Stimulated activated naive CD4-positive, alpha-beta T cell treated with Interleukin-2 at 50 U/mL for 16 hours (primary cell): Measurements from ENCODE around the gene ATXN1.
A peak's percentile ranks its signal among the peaks of the same experiment; 100 is the strongest.

Experiments
- DNase-seq: peaks from one replicate; lab custom pipeline; 2025; lab: John Stamatoyannopoulos, UW

Gene ATXN1

DNA sequence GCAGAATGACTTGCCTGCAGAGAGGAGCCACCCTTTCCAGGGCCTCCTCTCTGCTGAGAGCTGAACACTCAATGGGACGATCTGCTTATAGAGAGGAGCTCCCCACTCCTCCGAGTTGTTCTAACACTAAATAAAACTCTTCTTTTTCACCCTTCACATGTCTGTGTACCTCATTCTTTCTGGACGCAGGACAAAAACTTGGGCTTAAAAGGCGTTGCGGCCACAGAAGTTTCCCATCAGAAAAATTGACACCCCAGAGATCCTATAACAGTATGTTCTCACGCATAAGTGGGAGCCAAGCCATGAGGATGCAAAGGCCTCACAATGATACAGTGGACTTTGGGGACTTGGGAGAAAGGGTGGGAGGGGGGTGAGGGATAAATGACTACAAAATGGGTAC is 401.7 kb downstream of the ATXN1 start:
- no peak for DNase-seq

DNA sequence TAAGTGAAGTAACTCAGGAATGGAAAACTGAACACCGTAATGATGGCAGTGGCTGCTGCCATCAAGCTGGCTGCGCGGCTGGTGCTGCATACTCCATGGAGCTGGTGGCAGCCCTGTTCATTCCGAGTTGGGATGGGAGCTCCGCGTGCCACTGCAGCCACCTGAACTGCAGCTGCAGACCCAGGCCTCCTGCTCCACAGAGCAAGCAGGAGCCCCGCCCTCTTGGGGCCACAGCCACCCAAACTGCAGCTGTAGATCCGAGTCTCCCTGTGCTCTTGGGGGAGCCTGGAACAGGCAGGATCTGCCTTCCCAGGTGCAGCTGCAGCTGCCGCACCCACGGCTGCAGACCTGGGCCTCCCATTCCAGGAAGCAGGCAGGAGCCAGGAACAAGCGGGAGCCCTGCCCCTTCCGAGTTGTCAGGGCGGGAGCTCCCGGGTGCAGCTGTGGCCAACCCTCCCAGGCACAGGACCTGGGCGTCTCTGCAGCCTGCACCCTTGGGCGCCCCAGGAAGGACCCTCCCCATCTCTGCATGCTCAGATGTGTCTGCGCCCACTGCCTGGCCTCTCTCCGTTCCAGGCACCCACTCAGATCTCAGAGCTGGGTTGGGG is 402.6 kb downstream of the ATXN1 start:
- no peak for DNase-seq

DNA sequence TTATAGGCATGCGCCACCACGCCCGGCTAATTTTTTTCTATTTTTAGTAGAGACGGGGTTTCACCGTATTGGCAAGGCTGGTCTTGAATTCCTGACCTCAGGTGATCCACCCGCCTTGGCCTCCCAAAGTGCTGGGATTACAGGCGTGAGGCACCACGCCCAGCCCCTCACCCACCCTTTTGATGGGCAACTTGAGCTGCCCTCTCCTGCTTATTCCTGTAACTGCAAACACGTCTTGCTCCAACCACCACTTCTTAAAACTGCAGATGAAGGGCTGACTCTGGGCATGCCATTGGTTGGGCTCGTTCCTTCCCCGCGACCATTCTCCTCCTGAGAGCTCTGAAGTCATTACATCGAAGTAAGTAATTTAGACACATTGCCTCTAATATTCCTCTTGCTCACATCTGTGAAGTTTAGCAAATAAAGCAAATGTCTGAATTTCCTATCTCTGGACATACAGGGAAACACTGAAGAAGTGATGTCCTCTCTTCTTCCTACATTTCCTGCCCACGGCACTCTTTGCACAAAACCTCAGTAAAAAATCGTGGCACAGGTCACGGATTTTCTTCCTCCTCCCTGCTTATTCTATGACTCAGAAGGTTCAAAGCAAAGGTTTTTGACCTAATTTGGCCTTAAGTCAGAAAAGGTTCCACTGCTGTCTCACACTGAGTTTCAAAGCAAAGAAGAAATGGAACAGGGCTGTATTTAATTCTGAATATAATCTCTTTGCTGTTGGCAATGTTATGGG is 405.4 kb downstream of the ATXN1 start:
- DNase-seq = no peak

DNA sequence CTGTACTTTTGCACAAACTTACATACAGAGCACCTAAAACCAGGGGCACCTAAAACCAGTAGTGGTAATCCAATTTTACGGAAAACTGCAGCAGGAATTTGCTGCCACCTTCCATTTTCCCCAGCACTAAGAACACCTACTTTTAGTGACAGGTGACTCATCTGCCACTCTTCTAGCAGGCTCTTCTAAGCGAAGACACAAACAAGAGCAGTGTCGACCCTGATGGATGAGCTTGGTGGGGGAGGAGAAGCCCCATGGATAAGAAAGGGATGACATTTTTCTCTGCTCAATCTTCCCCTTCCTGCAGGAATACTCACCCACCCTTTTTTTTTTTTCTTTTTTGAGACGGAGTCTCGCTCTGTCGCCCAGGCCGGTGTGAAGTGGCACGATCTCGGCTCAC is 406.0 kb downstream of the ATXN1 start:
- DNase-seq = no peak

DNA sequence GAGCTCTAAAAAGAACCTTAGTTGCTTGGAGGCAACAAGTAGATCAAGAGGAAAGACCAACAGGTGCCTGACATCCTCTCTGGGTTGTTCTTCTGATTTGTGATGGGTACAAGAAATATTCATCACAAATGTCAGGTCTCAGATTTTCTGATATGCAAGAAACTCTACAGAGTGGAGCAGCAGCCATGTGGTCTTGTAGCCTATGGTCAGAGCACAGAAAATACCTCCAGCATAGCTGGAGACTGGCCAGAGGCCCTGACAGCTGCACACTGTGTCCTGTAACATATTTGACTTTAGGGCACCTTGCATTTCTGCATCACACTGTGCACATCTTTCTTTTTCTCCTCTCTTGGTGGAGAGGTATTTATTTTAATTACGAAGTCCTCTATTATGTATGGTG is 406.6 kb downstream of the ATXN1 start:
- DNase-seq = no peak

DNA sequence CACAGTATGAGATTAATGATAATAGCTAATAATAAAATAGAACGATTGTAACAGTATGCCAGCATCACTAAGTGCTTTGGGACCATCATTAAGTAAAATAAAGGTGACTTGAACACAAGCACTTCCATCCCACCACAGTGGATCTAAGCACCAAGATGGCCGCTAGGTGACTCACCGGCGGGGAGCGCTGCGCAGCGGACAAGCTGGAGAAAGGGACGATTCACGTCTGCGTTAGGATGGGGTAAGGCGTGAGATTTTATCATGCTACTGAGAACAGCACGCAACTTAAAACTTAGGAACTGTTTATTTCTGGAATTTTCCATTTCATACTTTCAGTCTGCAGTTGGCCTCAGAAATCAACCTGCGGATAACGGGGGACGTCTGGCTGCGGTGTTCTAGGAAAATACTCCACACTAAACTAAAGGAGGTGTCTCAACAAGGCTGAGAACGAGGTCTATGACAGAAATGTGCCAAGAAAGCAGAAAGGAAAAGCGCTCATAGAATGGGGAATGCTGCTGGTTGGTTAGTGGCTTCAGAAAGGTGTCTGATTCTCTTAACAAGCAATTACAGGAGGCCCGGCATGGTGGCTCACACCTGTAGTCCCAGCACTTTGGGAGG is 408.3 kb downstream of the ATXN1 start:
- DNase-seq = no peak

DNA sequence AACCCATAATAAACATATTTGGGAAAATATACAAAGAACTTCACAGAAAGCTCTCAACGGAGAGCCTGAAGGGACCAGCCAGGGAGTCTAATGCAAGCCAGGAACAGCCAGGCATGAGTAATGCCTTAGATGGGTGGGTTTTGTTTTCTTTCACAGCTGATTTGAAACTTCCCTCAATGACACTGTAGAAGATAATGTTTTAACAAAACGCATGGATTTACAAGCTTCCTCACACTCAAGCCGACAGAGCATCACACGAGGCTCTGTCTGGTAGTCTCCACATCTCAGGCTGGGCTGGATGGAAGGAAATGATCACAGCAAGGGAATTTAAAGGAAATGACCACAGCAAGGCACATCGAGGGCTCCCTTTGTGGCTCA is 409.0 kb downstream of the ATXN1 start:
- DNase-seq = no peak

DNA sequence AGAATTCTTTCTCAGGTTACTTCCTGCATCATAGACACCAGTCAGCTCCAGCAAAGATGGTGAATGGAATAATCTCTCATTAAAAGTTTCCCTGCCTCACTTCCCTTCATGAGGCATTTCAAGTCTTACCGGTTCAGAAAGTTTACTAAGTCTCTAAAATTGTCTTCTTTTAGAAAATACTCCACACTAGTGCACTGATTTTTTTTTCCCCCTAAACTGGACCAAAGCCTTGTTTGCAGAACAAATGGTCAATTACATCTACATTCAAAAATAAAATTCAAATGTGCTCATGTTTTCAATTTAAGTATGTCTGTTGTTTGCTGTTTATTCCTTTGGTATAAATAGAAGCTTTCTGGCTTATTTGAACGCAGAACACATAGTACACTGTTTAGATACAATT is 411.7 kb downstream of the ATXN1 start:
- no peak for DNase-seq

DNA sequence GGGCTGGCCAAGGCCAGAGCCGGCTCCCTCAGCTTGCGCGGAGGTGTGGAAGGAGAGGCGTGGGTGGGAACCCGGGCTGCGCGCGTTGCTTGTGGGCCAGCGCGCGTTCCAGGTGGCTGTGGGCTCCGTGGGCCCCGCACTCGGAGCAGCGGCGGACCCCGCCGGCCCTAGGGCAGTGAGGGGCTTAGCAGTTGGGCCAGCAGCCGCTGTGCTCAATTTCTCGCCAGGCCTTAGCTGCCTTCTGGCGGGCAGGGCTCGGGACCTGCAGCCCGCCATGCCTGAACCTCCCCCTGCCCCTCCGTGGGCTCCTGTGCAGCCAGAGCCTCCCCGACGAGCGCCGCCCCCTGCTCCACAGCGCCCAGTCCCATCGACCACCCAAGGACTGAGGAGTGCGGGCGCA is 414.4 kb downstream of the ATXN1 start:
- no peak for DNase-seq

DNA sequence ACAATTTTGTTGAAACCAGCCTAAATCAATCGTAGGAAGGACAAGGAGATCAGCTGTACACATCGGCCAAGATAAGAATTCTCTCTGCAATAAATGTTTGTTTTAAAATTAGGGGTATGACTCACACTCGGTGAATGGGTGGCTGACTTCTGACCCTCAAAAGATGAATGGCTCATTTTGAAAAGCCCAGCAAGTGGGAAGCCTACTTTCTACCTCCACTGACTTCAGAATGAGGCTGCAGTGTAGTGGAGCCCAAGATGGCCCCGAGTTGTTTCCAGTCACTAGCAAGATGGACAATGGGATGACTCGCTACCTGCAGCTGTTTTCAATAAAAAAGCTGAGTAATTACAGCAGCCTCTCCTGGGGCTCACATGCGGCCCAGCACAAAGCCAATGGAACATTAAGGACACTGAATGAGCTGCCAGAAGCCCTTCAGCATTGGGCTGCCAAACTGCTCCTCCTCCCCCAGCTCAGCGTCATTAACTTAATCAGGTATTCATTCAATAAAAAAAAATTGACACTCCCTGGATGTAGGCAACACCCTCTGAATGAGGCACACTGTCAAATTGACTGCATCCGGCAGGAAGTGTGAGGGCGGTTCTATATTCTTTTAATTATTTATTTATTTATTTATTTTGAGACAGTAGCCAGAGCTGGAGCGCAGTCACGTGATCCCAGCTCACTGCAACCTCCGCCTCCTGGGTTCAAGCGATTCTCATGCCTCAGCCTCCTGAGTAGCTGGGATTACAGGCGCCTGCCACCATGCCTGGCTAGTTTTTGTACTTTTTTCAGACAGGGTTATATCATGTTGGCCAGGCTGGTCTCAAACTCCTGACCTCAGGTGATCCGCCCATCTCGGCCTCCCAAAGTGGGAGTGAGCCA is 415.6 kb downstream of the ATXN1 start:
- DNase-seq = no peak

DNA sequence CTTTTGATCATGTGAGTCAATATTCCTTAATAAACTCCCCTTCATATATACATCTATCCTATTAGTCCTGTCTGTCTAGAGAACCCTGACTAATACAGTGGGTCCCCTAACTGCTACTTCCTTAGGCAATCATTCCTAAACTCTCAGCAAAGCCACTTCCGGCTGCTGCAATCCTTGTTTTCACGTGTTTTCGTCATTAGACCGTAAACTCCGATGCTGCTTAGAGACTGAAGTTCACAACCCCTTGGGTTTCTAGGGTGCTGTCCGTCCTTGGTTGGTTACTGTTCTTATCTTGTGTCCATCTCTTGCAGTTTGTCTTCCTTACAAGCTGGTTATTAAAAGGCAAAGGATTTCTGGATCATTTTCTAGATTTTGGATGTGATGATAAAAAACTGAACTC is 416.5 kb downstream of the ATXN1 start:
- DNase-seq = no peak

DNA sequence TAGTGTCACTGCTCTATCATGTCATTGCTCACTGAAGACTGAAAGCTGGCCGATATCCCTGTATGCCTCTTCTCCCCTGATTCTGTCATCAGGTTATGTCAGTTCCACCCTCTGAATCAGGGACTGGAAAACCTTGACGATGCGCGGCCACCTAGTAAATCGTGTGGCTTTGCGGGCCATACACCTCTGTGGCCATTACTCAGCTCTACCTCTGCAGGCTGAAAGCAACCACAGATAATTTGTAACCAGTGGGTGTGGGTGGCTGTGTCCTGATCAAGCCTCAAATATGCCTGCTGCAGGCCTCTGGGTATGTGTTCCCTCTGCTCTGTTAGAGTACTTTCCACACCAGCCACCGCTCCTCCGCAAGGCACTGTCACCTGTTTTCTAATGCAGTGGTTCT is 417.7 kb downstream of the ATXN1 start:
- no peak for DNase-seq

DNA sequence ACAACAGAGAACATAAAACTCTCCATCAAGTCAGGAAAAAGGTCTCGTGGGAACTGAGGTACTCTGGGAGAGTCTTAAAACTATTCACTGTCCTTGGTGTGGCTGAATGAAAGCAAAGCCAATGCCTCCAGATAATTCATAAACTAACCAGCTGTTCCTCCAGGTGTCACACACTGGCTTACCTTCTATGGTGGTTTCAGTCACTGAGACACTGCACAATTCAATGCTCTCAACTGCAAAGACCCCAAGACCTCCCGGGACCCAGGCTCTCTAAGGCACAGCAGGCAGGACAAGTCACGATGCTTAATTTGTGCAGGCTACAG is 422.0 kb downstream of the ATXN1 start:
- no peak for DNase-seq

DNA sequence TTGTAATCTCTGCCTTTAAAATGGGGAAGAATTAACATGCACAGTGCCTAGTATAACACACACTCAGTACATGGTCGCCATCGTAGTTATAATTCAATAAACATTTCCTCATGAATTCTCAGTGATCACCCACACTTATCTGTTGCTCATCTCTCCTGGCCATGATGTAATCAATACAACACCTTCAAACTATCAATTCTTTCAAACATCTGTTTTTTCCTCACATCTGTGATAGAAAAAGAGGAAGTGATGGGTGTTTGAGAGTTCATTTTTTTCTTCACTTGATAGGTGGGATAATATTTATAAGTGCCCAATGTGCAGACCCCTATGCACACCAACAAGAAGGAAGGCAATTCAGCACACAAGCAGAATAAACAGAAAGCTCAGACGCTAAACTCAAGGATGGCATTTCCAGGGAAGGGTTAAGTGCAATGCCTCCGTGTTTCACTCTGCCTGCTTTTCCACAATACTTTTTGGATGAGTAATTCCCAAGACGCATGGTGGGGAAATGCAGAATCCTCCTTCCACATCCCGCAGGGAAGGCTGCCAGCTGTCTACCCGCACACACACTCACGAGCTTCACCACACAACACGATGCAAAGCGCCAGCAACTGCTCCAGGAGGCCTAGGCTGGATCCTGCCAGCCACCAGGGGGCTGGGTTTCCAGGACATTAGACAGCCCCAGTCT is 422.5 kb downstream of the ATXN1 start:
- DNase-seq = no peak

DNA sequence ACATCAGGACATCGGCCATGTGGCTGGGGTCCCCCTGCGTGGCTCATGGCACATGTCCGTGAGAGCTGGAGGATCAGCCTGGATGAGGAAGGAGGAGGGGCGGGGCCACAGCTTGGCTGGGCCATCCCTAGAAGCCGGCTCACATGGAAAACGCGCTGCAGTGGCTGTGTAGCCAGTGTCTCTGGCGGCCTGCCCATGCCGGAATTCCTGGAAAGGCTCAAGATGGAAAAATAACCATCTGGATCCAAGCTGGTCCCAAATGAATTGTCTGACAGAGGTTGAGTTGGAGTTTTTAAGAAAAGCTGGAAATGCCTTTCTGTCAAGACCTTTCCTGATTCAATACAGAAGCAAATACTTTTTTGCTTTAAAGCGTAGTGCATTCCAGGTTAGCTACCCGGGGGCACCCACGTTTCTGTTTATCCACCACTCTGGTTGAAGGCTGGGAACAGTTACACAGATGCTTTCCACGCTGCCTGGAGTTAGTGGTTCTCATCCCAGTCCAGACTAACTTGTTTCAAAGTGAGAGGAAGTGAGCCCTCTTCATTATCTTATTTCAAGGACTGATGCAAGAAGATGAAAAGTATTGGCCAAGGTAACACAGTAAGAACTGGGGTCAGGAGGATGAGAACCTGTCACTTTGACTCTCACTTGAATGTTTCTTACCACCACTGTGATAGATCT is 423.8 kb downstream of the ATXN1 start:
- DNase-seq = no peak

DNA sequence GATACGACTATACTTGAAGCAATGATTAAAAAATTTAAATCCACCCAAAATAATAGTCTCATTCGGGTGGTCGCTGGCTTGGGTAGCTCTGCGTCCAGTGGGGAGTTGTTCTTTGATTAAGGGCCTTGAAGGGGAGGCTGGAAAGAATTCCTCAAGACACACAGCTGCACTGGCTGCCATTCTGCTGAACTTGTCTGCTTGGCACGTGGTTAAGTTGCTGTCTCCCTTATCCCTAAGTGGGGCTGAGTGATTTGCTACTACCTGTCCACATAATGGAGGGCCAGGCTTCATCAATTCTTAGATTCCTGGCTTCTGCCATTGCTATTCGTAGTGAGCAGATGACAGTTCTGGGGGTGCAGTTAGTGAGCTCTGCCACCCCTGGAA is 424.4 kb downstream of the ATXN1 start:
- DNase-seq = no peak

DNA sequence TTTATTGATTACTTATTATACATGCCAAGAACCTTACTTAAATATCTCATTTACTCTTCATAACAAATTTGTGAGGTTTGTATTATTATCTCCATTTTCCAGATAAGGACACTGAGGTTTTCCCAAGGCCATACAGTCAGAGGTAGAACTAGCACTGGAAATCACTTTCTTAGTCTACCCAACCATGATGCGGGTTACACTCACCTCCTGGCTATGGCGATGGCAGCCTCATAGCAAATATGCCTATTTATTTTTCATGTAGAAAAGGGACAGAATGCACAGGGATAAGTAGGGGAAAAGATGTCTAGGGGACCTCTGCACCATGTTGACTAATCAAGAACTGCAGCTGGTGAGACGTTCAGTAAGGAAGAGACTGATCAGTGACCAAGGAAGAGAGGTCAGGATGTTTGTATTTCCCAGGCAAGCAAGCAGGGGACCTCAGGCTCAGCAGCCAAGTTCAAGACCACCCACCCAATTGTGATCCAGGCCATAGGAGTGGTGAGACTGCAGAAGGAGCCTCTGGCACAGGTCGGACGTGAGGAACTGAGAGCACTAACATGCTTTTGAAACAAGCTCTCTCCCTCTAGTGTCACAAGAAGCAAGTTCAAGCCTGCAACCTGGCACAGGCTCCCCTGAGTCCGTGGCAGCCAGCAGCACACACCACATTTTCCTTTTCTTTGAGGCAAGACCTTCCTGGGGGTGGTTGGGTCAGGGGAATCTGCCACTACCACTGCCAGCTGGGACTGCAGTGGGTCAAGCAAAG is 425.0 kb downstream of the ATXN1 start:
- no peak for DNase-seq

DNA sequence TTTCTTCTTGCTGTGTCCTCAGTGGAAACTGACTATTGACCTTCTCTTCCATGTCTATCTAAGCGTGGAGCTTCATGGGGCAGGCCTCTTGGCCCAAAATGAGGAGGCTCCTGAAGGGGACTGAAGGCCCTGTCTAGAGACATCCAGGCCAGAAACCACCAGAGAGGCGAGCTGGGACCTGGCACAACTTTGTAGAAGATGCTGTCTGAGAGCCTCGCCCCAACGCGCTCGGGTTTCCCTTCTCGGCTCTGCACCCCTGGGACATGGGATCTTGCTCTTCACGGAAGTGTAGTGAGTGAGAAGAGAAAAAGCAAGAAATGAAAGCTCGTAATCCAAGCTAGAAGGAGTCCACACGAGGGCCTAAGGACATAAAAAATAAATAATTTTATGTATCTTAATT is 426.1 kb downstream of the ATXN1 start:
- DNase-seq = no peak

DNA sequence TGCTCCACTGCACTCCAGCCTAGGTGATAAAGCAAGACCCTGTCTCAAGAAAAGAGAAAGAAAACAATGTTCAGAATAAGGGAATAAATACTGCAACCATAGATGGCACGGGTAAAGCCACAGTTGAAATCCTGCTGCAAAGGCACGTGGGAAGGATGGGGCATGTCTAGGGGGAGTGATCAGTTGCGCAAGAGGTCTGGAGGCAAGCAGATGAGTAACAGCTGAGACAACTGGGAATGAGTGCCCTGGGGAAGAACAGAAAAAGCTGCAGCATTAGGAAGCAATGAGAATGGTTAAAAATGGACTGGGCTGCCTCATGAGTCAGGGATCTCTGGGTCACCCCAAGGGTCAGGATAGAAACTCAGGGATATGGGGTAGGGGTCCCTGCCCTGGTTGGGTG is 426.6 kb downstream of the ATXN1 start:
- DNase-seq = no peak

DNA sequence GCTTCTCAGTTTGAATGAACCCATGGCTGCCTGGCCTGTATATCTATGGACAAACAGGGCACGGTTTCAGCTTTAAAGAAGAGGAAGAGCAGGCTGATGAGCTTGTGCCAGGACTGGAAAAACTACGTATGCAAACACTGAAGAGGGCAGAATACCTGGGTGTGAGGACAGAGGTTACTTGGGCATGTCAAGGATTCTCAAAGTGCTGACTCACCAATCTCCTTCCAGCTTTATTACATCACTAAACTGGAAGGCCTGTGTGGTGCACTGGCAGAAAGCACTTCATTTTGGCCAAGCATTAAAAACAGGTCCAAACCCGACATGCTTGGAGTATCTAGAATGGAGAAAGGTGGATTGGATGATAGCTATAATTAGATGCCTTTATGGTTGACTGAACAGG is 427.7 kb downstream of the ATXN1 start:
- DNase-seq = no peak

DNA sequence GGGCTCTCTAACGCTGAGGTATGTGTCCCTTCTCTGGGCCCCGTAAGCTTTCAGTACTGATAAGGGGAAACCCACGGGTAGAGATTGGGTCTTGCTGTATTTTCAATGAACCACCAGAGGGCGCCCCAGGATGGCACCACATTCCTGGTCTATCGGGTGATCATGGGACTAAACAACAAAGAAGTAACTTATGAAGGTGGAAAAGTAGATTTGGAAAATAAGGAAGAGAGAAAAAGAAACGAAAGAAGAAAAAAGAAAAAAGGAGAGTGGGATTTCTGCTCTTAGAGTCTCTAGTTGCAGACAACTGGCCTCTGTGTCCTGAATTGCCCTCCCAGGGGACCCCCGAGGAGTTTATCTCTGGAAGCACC is 429.1 kb downstream of the ATXN1 start:
- DNase-seq = peak; percentile 74
